Esophagus muscularis mucosa (tissue), 4 donors: ENCODE measurements around the gene TPGS1. TPM values are rescaled to one million over a fixed set of nuclear protein-coding genes. Genes with fewer than 3 reads are reported as not detected.

Source experiments
- DNase-seq: peaks from one replicate; pipeline ENCODE4 v3.0.0-alpha.2; 2017; ENCODE audit errors: extremely low spot score
- H3K27ac ChIP-seq, 4 donors: fragments of 200-600 bp; sonication (generic); replicated peaks in 1 of 4; 1 replicate in 3 of 4; 2 replicates in 1 of 4; pipeline ENCODE4 v1.5.1; 2016 to 2019; ENCODE audit warnings: mild to moderate bottlenecking in 1 of 4
- H3K27me3 ChIP-seq, 4 donors: fragments of 200-600 bp; sonication (generic); one replicate each; pipeline versions ENCODE4 v1.5.1 to v1.6.0; 2016 to 2019
- H3K36me3 ChIP-seq, 4 donors: fragments of 200-600 bp; sonication (generic); one replicate each; pipeline ENCODE4 v1.5.1; 2016 to 2019
- H3K4me1 ChIP-seq, 4 donors: fragments of 200-600 bp; sonication (generic); one replicate each; pipeline ENCODE4 v1.5.1; 2016 to 2019
- H3K4me3 ChIP-seq, 4 donors: fragments of 200-600 bp; sonication (generic); 1 replicate in 2 of 4; 2 replicates in 2 of 4; pipeline ENCODE4 v1.5.1; 2016 to 2019; ENCODE audit warnings: mild to moderate bottlenecking in 4 of 4, moderate library complexity in 1 of 4
- H3K9me3 ChIP-seq, 4 donors: fragments of 200-600 bp; sonication (generic); 1 replicate in 3 of 4; 2 replicates in 1 of 4; pipeline ENCODE4 v1.5.1; 2016 to 2019
- EP300 ChIP-seq: sonication (generic); formaldehyde crosslinking; IDR thresholded peaks from one replicate; pipeline ENCODE4 v1.6.1; 2017; ENCODE audit warnings: antibody characterized with exemption
- POLR2A ChIP-seq: fragments of 450-650 bp; IDR thresholded peaks from one replicate; pipeline ENCODE4 v1.6.1; 2017; ENCODE audit warnings: antibody characterized with exemption, moderate library complexity, mild to moderate bottlenecking, low read depth
- POLR2AphosphoS5 ChIP-seq, 2 donors: sonication (generic); formaldehyde crosslinking; IDR thresholded peaks; one replicate each; pipeline ENCODE4 v1.6.1; 2017; ENCODE audit warnings: antibody characterized with exemption in 2 of 2
- WGBS: methylation state at CpG from one replicate; pipeline ENCODE4 v1.1.5; 2018; 5-methylcytosine and 5-hydroxymethylcytosine counted together
- intact Hi-C: fragments of 100-400 bp; cut with DNase I; formaldehyde crosslinking; loops from one replicate; pipeline ENCODE4 v1.15.1; 2023
- total RNA-seq, 4 donors: library from RNA; depleted of rRNA; stranded (reverse); fragments of >200 nt; gene quantifications; one replicate each; pipeline versions ENCODE4 v1.1.0 to v1.2.1, GENCODE V29; 2016
- TF ChIP-seq, protein P1 (sequence below), 3 experiments: fragments of 200-600 bp in 2 of 3; fragments of 450-650 bp in 1 of 3; sonication (generic) in 2 of 3; IDR thresholded peaks; one replicate each; pipeline ENCODE4 v1.5.1; 2017 to 2019; ENCODE audit warnings: antibody characterized with exemption in 3 of 3, mild to moderate bottlenecking in 2 of 3, moderate library complexity in 1 of 3

TPGS1 gene
- total RNA-seq, 4 donors from 2014 or later = 61.7 to 86.6 (median 64.4) TPM

DNA sequence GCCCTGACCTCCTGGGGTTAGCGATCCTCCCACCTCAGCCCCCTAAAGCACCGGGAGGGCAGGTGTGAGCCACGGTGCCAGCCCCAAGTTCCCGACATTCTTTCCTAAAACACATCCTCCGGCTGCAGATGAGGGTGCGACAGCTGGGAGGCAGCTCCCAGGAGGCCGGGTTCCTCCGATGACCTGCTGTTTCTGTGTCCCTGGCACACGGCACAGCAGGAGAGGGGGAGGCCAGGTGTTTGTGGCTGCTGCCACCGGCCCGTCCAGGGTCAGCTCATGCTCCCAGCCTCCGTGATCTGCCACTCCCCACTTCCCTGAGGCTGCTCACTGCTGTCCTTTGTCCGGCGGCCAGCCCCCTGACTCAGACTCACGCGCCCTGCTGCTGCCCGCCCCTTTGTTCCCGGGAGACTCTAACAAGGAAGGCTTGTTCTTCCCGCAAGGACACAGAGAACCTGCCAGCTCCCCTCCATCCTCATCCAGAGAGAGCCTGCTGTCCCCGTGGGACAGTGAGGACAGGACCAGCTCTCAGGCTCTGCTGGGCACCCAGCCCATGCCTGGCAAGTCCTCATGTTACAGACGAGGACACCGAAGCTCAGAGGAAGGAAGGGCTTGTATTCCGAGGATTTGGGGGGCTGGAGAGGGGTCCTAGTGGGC is 21.6 kb upstream of the TPGS1 start:
- intact Hi-C loops = loop anchor here (10.0 kb wide), 1 partner anchor 101 kb away; no protein-coding TSS in a partner anchor
- Histone ChIP-seq H3K4me1 (peaks cover 11 to 29% (median 25%) of the 10 kb centered on the region in 4 donors), H3K36me3 (no peaks in the 10 kb centered on the region), H3K9me3 (no peaks in the 10 kb centered on the region), H3K27ac (peak overlapping the region in 1 of 4 donors; percentile 0), H3K4me3 (no peak overlapping the region), H3K27me3 (peaks cover 0 to 36% (median 0%) of the 10 kb centered on the region in 4 donors)
- 28% methylated on average over 16 of the region's 23 CpGs for WGBS
- no peak for DNase-seq
- peak in 1 of 2 donors; percentile 52 for TF ChIP-seq POLR2AphosphoS5 (IDR thresholded peaks at IDR 0.05)
- TF ChIP-seq, protein P1, sequence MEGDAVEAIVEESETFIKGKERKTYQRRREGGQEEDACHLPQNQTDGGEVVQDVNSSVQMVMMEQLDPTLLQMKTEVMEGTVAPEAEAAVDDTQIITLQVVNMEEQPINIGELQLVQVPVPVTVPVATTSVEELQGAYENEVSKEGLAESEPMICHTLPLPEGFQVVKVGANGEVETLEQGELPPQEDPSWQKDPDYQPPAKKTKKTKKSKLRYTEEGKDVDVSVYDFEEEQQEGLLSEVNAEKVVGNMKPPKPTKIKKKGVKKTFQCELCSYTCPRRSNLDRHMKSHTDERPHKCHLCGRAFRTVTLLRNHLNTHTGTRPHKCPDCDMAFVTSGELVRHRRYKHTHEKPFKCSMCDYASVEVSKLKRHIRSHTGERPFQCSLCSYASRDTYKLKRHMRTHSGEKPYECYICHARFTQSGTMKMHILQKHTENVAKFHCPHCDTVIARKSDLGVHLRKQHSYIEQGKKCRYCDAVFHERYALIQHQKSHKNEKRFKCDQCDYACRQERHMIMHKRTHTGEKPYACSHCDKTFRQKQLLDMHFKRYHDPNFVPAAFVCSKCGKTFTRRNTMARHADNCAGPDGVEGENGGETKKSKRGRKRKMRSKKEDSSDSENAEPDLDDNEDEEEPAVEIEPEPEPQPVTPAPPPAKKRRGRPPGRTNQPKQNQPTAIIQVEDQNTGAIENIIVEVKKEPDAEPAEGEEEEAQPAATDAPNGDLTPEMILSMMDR (IDR thresholded peaks at IDR 0.05) = no peak
- TF ChIP-seq POLR2A = no peak

DNA sequence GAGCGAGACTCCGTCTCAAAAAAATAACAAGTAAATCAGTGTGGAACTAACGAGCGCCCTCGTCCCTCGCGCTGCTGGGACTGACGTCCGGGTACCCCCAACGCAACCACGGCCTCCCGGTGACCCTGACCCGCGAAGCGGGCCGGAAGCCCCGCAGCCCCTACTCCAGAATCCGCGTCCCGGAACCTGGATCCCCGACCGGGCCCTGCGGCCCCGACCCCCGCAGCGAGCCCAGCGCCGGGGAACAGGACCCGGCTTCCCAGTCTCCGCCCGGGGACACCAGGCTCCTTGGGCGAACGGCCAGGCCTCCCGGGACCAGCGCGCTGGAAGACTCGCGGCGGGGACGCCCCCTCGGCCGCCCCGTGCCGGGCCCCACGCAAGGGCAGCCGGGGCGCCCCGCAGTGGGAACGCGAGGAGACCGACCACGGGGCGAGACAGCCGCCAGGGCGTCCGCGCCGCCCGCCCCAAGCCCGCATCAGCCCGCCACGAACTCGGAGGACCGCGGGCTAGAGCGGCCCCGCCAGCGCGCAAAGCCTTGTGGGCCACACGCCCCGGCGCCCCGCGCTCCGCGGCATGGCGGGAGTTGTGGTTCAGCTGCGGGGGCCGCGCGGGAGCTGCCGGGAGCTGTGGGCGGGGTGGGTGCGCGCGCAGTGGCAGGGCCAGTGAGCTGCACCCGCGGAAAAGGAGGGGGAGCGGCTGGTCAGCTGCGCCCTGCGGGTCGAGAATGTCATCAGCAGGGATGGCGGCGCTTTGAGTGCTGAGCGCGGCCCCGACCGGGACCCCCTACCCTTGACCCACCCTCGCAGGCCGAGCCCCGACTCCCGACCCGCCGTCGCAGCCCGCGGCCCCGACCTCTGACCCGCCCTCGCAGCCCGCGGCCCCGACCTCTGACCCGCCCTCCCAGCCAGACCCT is 18.5 kb upstream of the TPGS1 start:
- TF ChIP-seq EP300 (no peak), POLR2AphosphoS5 (IDR thresholded peaks at IDR 0.05) (peak; percentile 88 to 94), POLR2A (peak; percentile 51)
- TF ChIP-seq, protein P1 (IDR thresholded peaks at IDR 0.05) = peak in 2 of 3 experiments; percentile 3 to 45
- 0% methylated on average over 6 of the region's 114 CpGs for WGBS
- intact Hi-C loops = loop anchor here (10.0 kb wide), 1 partner anchor 104 kb away; no protein-coding TSS in a partner anchor

DNA sequence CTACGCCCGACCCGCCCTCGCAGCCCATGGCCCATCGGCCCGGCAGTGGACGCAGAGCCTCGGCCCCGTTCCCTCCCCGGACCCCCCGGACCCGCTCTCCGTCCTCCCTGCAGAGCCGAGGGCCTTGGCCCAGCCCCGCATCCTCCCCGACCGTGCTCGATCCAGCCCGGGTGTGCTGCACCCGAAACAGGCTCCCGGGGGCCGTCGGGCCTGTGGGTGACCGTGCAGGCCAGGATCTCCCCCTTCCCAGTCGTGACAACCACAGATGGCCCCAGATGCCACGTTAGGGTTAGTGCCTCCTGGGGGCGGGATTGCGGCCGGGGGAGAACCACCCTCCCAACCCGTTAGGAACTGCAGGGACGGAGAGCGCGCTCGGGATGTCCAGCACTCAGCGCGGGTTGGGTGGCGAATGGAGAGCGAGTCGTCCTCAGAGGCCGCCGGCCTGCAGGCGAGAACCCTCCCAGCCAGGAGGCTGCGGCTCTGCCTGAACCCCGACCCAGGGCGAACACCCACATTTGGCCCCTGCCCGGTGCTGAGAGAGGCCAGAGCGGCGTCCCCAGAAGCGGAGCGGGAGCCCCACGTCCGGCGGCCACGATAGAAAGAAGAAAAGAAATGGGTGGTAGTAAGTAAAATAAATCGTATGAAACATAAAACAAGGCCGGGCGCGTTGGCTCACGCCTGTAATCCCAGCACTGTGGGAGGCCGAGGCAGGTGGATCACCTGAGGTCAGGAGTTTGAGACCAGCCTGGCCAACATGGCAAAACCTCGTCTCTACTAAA is 17.7 kb upstream of the TPGS1 start:
- Histone ChIP-seq H3K4me3 (peak overlapping the region; percentile 90 to 97 (median 94)), H3K27me3 (peaks cover 0 to 29% (median 0%) of the 10 kb centered on the region in 4 donors), H3K27ac (peak overlapping the region; percentile 88 to 97 (median 92)), H3K9me3 (no peaks in the 10 kb centered on the region), H3K36me3 (no peaks in the 10 kb centered on the region), H3K4me1 (peaks cover 11 to 30% (median 28%) of the 10 kb centered on the region in 4 donors)
- TF ChIP-seq EP300 (no peak), POLR2A (no peak), POLR2AphosphoS5 (IDR thresholded peaks at IDR 0.05) (no peak)
- TF ChIP-seq, protein P1 (IDR thresholded peaks at IDR 0.05) = no peak
- DNase-seq = no peak
- intact Hi-C loops = loop anchor here (10.0 kb wide), 1 partner anchor 105 kb away; no protein-coding TSS in a partner anchor
- WGBS = 61% methylated on average over 19 of the region's 61 CpGs

More for the DNA sequence above, 18.5 kb upstream of the TPGS1 start:
- Histone ChIP-seq H3K36me3 (no peaks in the 10 kb centered on the region), H3K4me1 (peaks cover 11 to 29% (median 26%) of the 10 kb centered on the region in 4 donors), H3K9me3 (no peaks in the 10 kb centered on the region), H3K27me3 (peaks cover 0 to 32% (median 0%) of the 10 kb centered on the region in 4 donors), H3K27ac (peak overlapping the region; percentile 88 to 97 (median 92)), H3K4me3 (peak overlapping the region; percentile 90 to 97 (median 94))
- DNase-seq = no peak

DNA sequence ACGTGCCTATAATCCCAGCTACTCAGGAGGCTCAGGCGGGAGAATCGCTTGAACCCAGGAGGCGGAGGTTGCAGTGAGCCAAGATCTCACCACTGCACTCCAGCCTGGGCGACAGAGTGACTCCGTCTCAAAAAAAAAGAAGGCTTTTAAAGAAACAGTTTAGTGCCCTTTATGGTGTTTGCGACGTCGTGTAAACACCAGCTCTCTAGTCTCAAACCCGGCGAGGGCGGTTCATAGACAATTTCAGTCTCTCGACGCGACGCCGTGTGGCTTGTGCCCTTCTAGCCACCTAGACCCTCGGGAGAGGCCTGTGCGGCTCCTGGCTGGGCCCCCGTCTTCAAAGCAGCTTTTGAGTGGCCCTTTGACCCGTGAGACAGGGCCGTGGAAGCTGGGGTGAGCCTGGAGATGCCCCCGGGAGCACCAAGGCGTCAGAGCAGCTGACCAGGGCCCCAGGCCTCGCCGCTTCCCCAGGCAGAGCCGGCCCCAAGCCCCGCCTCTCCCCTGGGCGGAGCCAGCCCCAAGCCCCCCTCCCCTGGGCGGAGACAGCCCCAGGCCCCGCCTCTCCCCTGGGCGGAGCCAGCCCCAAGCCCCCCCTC is 16.1 kb upstream of the TPGS1 start:
- no peak for DNase-seq
- TF ChIP-seq EP300 (no peak), POLR2AphosphoS5 (IDR thresholded peaks at IDR 0.05) (no peak), POLR2A (no peak)
- TF ChIP-seq, protein P1 (IDR thresholded peaks at IDR 0.05) = no peak
- Histone ChIP-seq H3K4me1 (peaks cover 8 to 37% (median 28%) of the 10 kb centered on the region in 4 donors), H3K27me3 (peaks cover 0 to 29% (median 11%) of the 10 kb centered on the region in 4 donors), H3K4me3 (no peak overlapping the region), H3K36me3 (no peaks in the 10 kb centered on the region), H3K9me3 (no peaks in the 10 kb centered on the region), H3K27ac (no peak overlapping the region)
- WGBS = 80% methylated on average over 20 of the region's 32 CpGs
- intact Hi-C loops = no loop called here
